Fibroblast of lung (primary cell): ENCODE results near the gene SIN3B. TPM values are rescaled to one million over a fixed set of nuclear protein-coding genes. Genes with fewer than 3 reads are reported as not detected.

Experiments used
- DNase-seq, 2 donors: peaks; one replicate each; pipeline versions ENCODE4 v3.0.0 to v3.0.0-alpha.2; 2010; ENCODE audit warnings: low read depth in 2 of 2
- H2AFZ ChIP-seq: 2 replicates; pipeline ENCODE4 v1.5.1; 2012; ENCODE audit warnings: low read length, control low read depth, inconsistent platforms
- H3K27ac ChIP-seq: 2 replicates; pipeline ENCODE4 v1.5.1; 2011; ENCODE audit warnings: low read length, control low read depth; ENCODE audit not compliant: insufficient read depth
- H3K27me3 ChIP-seq: 2 replicates; pipeline ENCODE4 v1.5.1; 2011; ENCODE audit warnings: mild to moderate bottlenecking, low read length; ENCODE audit not compliant: control insufficient read depth, insufficient read depth
- H3K36me3 ChIP-seq: 2 replicates; pipeline ENCODE4 v1.5.1; 2011; ENCODE audit warnings: low read length; ENCODE audit not compliant: control insufficient read depth, insufficient read depth
- H3K4me1 ChIP-seq: 2 replicates; pipeline ENCODE4 v1.5.1; 2011; ENCODE audit warnings: low read length; ENCODE audit not compliant: control insufficient read depth, insufficient read depth; ENCODE audit errors: extremely low read depth
- H3K4me2 ChIP-seq: 2 replicates; pipeline ENCODE4 v1.5.1; 2011; ENCODE audit warnings: low read length, control low read depth; ENCODE audit not compliant: insufficient read depth; ENCODE audit errors: extremely low read depth
- H3K4me3 ChIP-seq, 4 experiments: fragments of 200-600 bp in 1 of 4; sonication (generic) in 1 of 4; replicated peaks in 1 of 4; 2 replicates each; pipeline ENCODE4 v1.5.1; 2011 to 2016; ENCODE audit warnings: low read length in 4 of 4, low read depth in 3 of 4, mild to moderate bottlenecking in 3 of 4, control low read depth in 2 of 4, inconsistent platforms in 1 of 4, mixed read lengths in 1 of 4; ENCODE audit not compliant: insufficient read depth in 1 of 4; ENCODE audit errors: control extremely low read depth in 1 of 4
- H3K79me2 ChIP-seq: 2 replicates; pipeline ENCODE4 v1.5.1; 2012; ENCODE audit warnings: mild to moderate bottlenecking, low read length, inconsistent platforms; ENCODE audit not compliant: control insufficient read depth, insufficient read depth
- H3K9ac ChIP-seq: 2 replicates; pipeline ENCODE4 v1.5.1; 2011; ENCODE audit warnings: mild to moderate bottlenecking, low read length, control low read depth; ENCODE audit not compliant: insufficient read depth
- H3K9me3 ChIP-seq: 2 replicates; pipeline ENCODE4 v1.5.1; 2012; ENCODE audit warnings: low read depth, low read length; ENCODE audit not compliant: control insufficient read depth, insufficient read depth
- H4K20me1 ChIP-seq: 2 replicates; pipeline ENCODE4 v1.5.1; 2011; ENCODE audit warnings: low read length; ENCODE audit not compliant: control insufficient read depth, insufficient read depth; ENCODE audit errors: extremely low read depth
- CTCF ChIP-seq, 2 donors: IDR thresholded peaks in 1 of 2; conservative IDR thresholded peaks in 1 of 2; 1 replicate in 1 of 2; 2 replicates in 1 of 2; pipeline ENCODE4 v1.5.1; 2011 to 2012; ENCODE audit warnings: low read length in 2 of 2, control low read depth in 1 of 2, inconsistent platforms in 1 of 2, low read depth in 1 of 2, mild to moderate bottlenecking in 1 of 2
- EZH2 ChIP-seq: IDR thresholded peaks from 2 replicates; pipeline ENCODE4 v1.5.1; 2012; ENCODE audit warnings: low read length, control low read depth, mild to moderate bottlenecking; ENCODE audit errors: missing control alignments
- polyA plus RNA-seq, 2 donors: library from polyadenylated mRNA; depleted of rRNA in 1 of 2; stranded (reverse) in 1 of 2; unstranded in 1 of 2; fragments of >200 nt; gene quantifications; 2 replicates each; pipeline ENCODE4 v1.2.1, GENCODE V29; 2011 to 2012; ENCODE audit warnings: missing spikeins in 1 of 2
- total RNA-seq: library from RNA; depleted of rRNA; stranded (reverse); fragments of >200 nt; gene quantifications from 2 replicates; pipeline ENCODE4 v1.2.1, GENCODE V29; 2014

Gene SIN3B
- total and polyA plus RNA-seq, 2 donors (not counting 1 experiment from before 2014, with no cell fraction given): 14.9 to 32.9 TPM

- Histone ChIP-seq H3K36me3 (no peaks in the 10 kb centered on the region), H4K20me1 (no peaks in the 10 kb centered on the region), H3K79me2 (no peaks in the 10 kb centered on the region), H3K4me3 (no peak overlapping the region), H3K27me3 (no peaks in the 10 kb centered on the region), H3K4me2 (no peak overlapping the region), H3K9me3 (no peaks in the 10 kb centered on the region), H3K9ac (no peak overlapping the region), H2AFZ (no peak overlapping the region), H3K27ac (no peak overlapping the region), H3K4me1 (no peaks in the 10 kb centered on the region)
- DNase-seq: no peak
- TF ChIP-seq CTCF (conservative IDR thresholded peaks at IDR 0.05 in 1 of 2, IDR thresholded peaks at IDR 0.05 in 1 of 2; ENCODE audit: low read depth in 1 of 2, low read length in 2 of 2) (no peak), EZH2 (no peak)
Measured at GRCh38 chr19:16799740-16800139, 29.5 kb upstream of the SIN3B start.

GRCh38 chr19:16801600-16802013 lies 27.6 kb upstream of the SIN3B start:
- Histone ChIP-seq H3K36me3 (no peaks in the 10 kb centered on the region), H4K20me1 (no peaks in the 10 kb centered on the region), H3K4me2 (no peak overlapping the region), H3K4me1 (no peaks in the 10 kb centered on the region), H3K4me3 (no peak overlapping the region), H3K9ac (no peak overlapping the region), H3K79me2 (no peaks in the 10 kb centered on the region), H2AFZ (no peak overlapping the region), H3K27ac (no peak overlapping the region), H3K9me3 (no peaks in the 10 kb centered on the region), H3K27me3 (no peaks in the 10 kb centered on the region)
- TF ChIP-seq CTCF (conservative IDR thresholded peaks at IDR 0.05 in 1 of 2, IDR thresholded peaks at IDR 0.05 in 1 of 2; ENCODE audit: low read depth in 1 of 2, low read length in 2 of 2) (no peak), EZH2 (no peak)
- DNase-seq: peak; percentile 61 to 70

GRCh38 chr19:16804176-16804575 lies 25.0 kb upstream of the SIN3B start:
- H3K36me3 ChIP-seq: no peaks in the 10 kb centered on the region
- no peak overlapping the region for H2AFZ ChIP-seq
- no peak overlapping the region for H3K4me2 ChIP-seq
- H3K4me3 ChIP-seq: no peak overlapping the region
- H3K9ac ChIP-seq: no peak overlapping the region
- no peaks in the 10 kb centered on the region for H3K4me1 ChIP-seq
- no peaks in the 10 kb centered on the region for H3K79me2 ChIP-seq
- no peak overlapping the region for H3K27ac ChIP-seq
- no peaks in the 10 kb centered on the region for H3K27me3 ChIP-seq
- no peaks in the 10 kb centered on the region for H4K20me1 ChIP-seq
- no peak for TF ChIP-seq CTCF (conservative IDR thresholded peaks at IDR 0.05 in 1 of 2, IDR thresholded peaks at IDR 0.05 in 1 of 2; ENCODE audit: low read depth in 1 of 2, low read length in 2 of 2)
- no peak for TF ChIP-seq EZH2
- H3K9me3 ChIP-seq: no peaks in the 10 kb centered on the region
- no peak for DNase-seq
